ENCODE results near the gene DDR1.

GRCh38 chr6:30855429-30856075 is 28.8 kb upstream of the DDR1 start:
- TF ChIP-seq EZH2 (IDR thresholded peaks at IDR 0.05; ENCODE audit: borderline replicate concordance, low read length) (no peak), CTCF (conservative IDR thresholded peaks at IDR 0.05 in 1 of 2, IDR thresholded peaks at IDR 0.05 in 1 of 2; ENCODE audit: extremely low read depth in 1 of 2, insufficient read depth in 1 of 2, low read depth in 1 of 2, low read length in 2 of 2) (no peak)
